ENCODE measurements around the gene CBFA2T3. TPM values are rescaled to one million over a fixed set of nuclear protein-coding genes. Genes with fewer than 3 reads are reported as not detected.
A peak's percentile ranks its signal among the peaks of the same experiment; 100 is the strongest.

Gene CBFA2T3
- total and polyA plus RNA-seq, 2 of the 8 experiments (the other 6 are each of a cell fraction or from before 2014, with no cell fraction given), result 0.51 to 1.3 TPM

GRCh38 chr16:88891083-88891482 lies 85.9 kb downstream of the CBFA2T3 start:
- FAIRE-seq, result no peak
- no peak overlapping the region for H4K5ac ChIP-seq (ENCODE audit: insufficient read length, low read depth, low read length)
- H3K27me3 ChIP-seq (replicated peaks in 1 of 4; ENCODE audit: control insufficient read depth in 3 of 4, extremely low read depth in 1 of 4, insufficient read depth in 3 of 4, low read length in 3 of 4), result 0 out of 7 replicates have a peak, but pooled peaks cover 0 to 2% (median 0%) of the 10 kb centered on the region in 4 experiments
- H4K91ac ChIP-seq (replicated peaks; ENCODE audit: insufficient read length, low read length), result no peak overlapping the region
- H3K23me2 ChIP-seq (ENCODE audit: low read depth, low read length), result no peaks in the 10 kb centered on the region
- H3K79me1 ChIP-seq (ENCODE audit: low read depth, low read length), result no peaks in the 10 kb centered on the region
- no peak overlapping the region for H2BK120ac ChIP-seq (replicated peaks; ENCODE audit: low read depth, low read length)
- H3K4ac ChIP-seq (replicated peaks; ENCODE audit: insufficient read length, low read depth, low read length), result no peak overlapping the region
- CTCF ChIA-PET (ENCODE audit: partially characterized antibody), result interaction anchor here (0.7 to 1.4 kb wide), 3 partner anchors 11 to 206 kb away, joined by 3 read pairs; no protein-coding TSS in a partner anchor
- 90% methylated on average over 16 of the region's 16 CpGs; no CpG with 5 or more reads in 1 of the 2 experiments for WGBS, 2 experiments (ENCODE audit: extremely low coverage in 1 of 2, insufficient coverage in 1 of 2, insufficient read length in 1 of 2, insufficient replicate concordance in 2 of 2, low coverage in 1 of 2, low lambda C conversion rate in 2 of 2, missing lambda C conversion rate in 1 of 2)
- H3K4me3 ChIP-seq (ENCODE audit: extremely low read depth in 1 of 4, insufficient read depth in 2 of 4, low read depth in 3 of 4, low read length in 4 of 4), result no peak overlapping the region
- no peak overlapping the region for H2BK12ac ChIP-seq (ENCODE audit: low read depth, low read length)
- H3K18ac ChIP-seq (ENCODE audit: extremely low read depth, low read length), result no peak overlapping the region
- POLR2A ChIA-PET (ENCODE audit: partially characterized antibody), result interaction anchor here (0.7 to 1.4 kb wide), 3 partner anchors 8 to 174 kb away, joined by 3 to 8 read pairs (median 3); no protein-coding TSS in a partner anchor
- no peak overlapping the region for H3K56ac ChIP-seq (replicated peaks; ENCODE audit: insufficient read length, low read depth, low read length)
- DNase-seq (ENCODE audit: low read depth in 1 of 2, low spot score in 2 of 2), result no peak
- H3K36me3 ChIP-seq (ENCODE audit: control insufficient read depth in 2 of 4, insufficient read depth in 4 of 4, low read length in 3 of 4), result no peaks in the 10 kb centered on the region
- no peaks in the 10 kb centered on the region for H3K9me3 ChIP-seq (ENCODE audit: insufficient read depth in 2 of 2, low read depth in 1 of 2, low read length in 1 of 2)
- no peak overlapping the region for H2BK5ac ChIP-seq (ENCODE audit: low read depth, low read length)
- no peak overlapping the region for H3K23ac ChIP-seq (ENCODE audit: insufficient read length)
- H2AK5ac ChIP-seq (ENCODE audit: low read depth, low read length), result no peak overlapping the region
- no peaks in the 10 kb centered on the region for H3K79me2 ChIP-seq (ENCODE audit: control insufficient read depth in 1 of 2, insufficient read depth in 2 of 2, low read length in 2 of 2)
- no peak overlapping the region for H2AFZ ChIP-seq (ENCODE audit: low read length)
- H2BK20ac ChIP-seq (ENCODE audit: low read length), result no peak overlapping the region
- H2BK15ac ChIP-seq (ENCODE audit: low read length), result no peak overlapping the region
- peaks cover 0 to 4% (median 0%) of the 10 kb centered on the region in 4 experiments; a peak in 1 of 7 replicates for H3K4me1 ChIP-seq (replicated peaks in 1 of 4; ENCODE audit: control insufficient read depth in 3 of 4, insufficient read depth in 4 of 4, low read length in 3 of 4)
- no peak overlapping the region for H3K9ac ChIP-seq (replicated peaks in 1 of 4; ENCODE audit: extremely low read depth in 1 of 4, low read depth in 3 of 4, low read length in 3 of 4)
- H3K27ac ChIP-seq (ENCODE audit: low read depth, low read length), result no peak overlapping the region
- H4K8ac ChIP-seq (ENCODE audit: extremely low read depth, insufficient read depth, low read length), result peak overlapping the region; percentile 80
- no peak overlapping the region for H3K14ac ChIP-seq (ENCODE audit: insufficient read length)
- no peak overlapping the region for H3K4me2 ChIP-seq (ENCODE audit: insufficient read depth in 1 of 2, low read depth in 2 of 2, low read length in 2 of 2)
- no peaks in the 10 kb centered on the region for H4K20me1 ChIP-seq (replicated peaks in 1 of 2; ENCODE audit: control insufficient read depth in 1 of 2, insufficient read depth in 2 of 2, low read length in 2 of 2)
- no peak for TF ChIP-seq POLR2A (IDR thresholded peaks at IDR 0.05; ENCODE audit: control extremely low read depth in 1 of 2, low read depth in 2 of 2, low read length in 2 of 2)
- no peak for TF ChIP-seq KDM1A (IDR thresholded peaks at IDR 0.05; ENCODE audit: borderline replicate concordance, low read length)
- TF ChIP-seq SP4 (IDR thresholded peaks at IDR 0.05; ENCODE audit: low read length), result no peak
- no peak for TF ChIP-seq CHD1 (IDR thresholded peaks at IDR 0.05; ENCODE audit: low read depth, low read length)
- TF ChIP-seq, protein P1, sequence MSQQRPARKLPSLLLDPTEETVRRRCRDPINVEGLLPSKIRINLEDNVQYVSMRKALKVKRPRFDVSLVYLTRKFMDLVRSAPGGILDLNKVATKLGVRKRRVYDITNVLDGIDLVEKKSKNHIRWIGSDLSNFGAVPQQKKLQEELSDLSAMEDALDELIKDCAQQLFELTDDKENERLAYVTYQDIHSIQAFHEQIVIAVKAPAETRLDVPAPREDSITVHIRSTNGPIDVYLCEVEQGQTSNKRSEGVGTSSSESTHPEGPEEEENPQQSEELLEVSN (IDR thresholded peaks at IDR 0.05), result no peak
- no peak for TF ChIP-seq TCF12 (IDR thresholded peaks at IDR 0.05; ENCODE audit: low read depth, low read length)
- no peak for TF ChIP-seq SIN3A (conservative IDR thresholded peaks at IDR 0.05 in 1 of 2, IDR thresholded peaks at IDR 0.05 in 1 of 2; ENCODE audit: low read depth in 1 of 2, low read length in 2 of 2)
- no peak for TF ChIP-seq NRF1 (IDR thresholded peaks at IDR 0.05; ENCODE audit: low read depth, low read length)
- TF ChIP-seq TAF1 (IDR thresholded peaks at IDR 0.05; ENCODE audit: low read depth, low read length), result no peak
- TF ChIP-seq KDM4A (IDR thresholded peaks at IDR 0.05; ENCODE audit: low read depth, low read length, severe bottlenecking), result no peak
- TF ChIP-seq ASH2L (IDR thresholded peaks at IDR 0.05; ENCODE audit: low read length), result no peak
- TF ChIP-seq, protein P2, sequence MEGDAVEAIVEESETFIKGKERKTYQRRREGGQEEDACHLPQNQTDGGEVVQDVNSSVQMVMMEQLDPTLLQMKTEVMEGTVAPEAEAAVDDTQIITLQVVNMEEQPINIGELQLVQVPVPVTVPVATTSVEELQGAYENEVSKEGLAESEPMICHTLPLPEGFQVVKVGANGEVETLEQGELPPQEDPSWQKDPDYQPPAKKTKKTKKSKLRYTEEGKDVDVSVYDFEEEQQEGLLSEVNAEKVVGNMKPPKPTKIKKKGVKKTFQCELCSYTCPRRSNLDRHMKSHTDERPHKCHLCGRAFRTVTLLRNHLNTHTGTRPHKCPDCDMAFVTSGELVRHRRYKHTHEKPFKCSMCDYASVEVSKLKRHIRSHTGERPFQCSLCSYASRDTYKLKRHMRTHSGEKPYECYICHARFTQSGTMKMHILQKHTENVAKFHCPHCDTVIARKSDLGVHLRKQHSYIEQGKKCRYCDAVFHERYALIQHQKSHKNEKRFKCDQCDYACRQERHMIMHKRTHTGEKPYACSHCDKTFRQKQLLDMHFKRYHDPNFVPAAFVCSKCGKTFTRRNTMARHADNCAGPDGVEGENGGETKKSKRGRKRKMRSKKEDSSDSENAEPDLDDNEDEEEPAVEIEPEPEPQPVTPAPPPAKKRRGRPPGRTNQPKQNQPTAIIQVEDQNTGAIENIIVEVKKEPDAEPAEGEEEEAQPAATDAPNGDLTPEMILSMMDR (IDR thresholded peaks at IDR 0.05; ENCODE audit: control extremely low read depth in 1 of 3, insufficient read depth in 1 of 3, low read depth in 1 of 3, low read length in 3 of 3), result no peak
